ENCODE measurements around the gene YWHAH.

The YWHAH gene

DNA sequence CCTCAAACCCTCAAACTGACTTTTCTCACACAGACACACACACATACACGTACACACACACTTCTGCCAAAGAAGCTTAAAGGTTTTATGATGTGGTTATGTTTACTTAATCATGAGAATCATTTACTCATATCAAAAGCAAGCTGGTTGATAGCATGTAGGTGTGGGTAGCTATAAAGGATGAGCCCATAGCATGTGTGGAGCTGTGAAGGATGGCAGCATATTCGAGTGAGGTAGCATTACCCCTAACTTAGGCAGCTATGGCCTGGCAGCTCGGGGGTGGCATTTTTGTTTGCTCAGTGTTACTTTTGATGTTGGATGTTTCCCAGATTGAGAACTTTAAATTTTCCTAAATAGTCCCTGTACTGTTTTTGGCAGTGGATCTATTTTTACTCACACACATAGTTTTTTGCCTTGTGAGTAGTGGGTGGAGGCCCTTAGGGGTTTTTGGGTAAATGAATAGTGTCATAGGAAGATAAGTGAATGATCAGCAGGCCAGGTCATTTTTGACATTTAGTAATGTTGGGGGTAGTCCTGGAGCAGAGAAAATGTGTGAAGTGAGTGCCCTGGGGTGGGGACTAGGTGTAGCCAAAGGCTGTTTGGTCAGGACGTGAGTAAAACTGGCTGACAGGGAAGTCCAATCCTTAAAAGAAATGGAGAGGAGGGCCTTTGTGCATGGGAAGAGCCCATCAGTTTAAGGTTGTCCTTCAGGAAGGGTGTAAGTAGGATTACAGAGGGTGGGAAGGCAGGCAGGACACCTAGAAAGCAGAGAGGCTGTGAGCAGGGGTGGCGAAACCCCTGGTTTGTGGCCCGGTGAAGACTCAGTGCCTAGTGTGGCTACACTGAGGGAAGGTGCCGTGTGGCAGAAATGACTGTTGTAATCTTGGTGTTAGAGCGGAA, 7.1 kb downstream of the YWHAH start:
- no peak overlapping the region for H3K27ac ChIP-seq (replicated peaks)
- H3K27me3 ChIP-seq (ENCODE audit: insufficient read depth, poor library complexity, severe bottlenecking), result no peaks in the 10 kb centered on the region
- DNase-seq (ENCODE audit: low read depth in 1 of 2, low spot score in 1 of 2), result peak; percentile 25 to 42
- TF ChIP-seq, protein P1, sequence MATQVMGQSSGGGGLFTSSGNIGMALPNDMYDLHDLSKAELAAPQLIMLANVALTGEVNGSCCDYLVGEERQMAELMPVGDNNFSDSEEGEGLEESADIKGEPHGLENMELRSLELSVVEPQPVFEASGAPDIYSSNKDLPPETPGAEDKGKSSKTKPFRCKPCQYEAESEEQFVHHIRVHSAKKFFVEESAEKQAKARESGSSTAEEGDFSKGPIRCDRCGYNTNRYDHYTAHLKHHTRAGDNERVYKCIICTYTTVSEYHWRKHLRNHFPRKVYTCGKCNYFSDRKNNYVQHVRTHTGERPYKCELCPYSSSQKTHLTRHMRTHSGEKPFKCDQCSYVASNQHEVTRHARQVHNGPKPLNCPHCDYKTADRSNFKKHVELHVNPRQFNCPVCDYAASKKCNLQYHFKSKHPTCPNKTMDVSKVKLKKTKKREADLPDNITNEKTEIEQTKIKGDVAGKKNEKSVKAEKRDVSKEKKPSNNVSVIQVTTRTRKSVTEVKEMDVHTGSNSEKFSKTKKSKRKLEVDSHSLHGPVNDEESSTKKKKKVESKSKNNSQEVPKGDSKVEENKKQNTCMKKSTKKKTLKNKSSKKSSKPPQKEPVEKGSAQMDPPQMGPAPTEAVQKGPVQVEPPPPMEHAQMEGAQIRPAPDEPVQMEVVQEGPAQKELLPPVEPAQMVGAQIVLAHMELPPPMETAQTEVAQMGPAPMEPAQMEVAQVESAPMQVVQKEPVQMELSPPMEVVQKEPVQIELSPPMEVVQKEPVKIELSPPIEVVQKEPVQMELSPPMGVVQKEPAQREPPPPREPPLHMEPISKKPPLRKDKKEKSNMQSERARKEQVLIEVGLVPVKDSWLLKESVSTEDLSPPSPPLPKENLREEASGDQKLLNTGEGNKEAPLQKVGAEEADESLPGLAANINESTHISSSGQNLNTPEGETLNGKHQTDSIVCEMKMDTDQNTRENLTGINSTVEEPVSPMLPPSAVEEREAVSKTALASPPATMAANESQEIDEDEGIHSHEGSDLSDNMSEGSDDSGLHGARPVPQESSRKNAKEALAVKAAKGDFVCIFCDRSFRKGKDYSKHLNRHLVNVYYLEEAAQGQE (IDR thresholded peaks at IDR 0.05; ENCODE audit: insufficient replicate concordance, low read depth), result no peak
- TF ChIP-seq POLR2AphosphoS5 (IDR thresholded peaks at IDR 0.05; ENCODE audit: low read depth) (no peak; the same call in none of the 2 replicates), GABPA (IDR thresholded peaks at IDR 0.05; ENCODE audit: low read depth) (no peak), SPI1 (IDR thresholded peaks at IDR 0.05; ENCODE audit: borderline replicate concordance, low read depth) (no peak)
- TF ChIP-seq, protein P2, sequence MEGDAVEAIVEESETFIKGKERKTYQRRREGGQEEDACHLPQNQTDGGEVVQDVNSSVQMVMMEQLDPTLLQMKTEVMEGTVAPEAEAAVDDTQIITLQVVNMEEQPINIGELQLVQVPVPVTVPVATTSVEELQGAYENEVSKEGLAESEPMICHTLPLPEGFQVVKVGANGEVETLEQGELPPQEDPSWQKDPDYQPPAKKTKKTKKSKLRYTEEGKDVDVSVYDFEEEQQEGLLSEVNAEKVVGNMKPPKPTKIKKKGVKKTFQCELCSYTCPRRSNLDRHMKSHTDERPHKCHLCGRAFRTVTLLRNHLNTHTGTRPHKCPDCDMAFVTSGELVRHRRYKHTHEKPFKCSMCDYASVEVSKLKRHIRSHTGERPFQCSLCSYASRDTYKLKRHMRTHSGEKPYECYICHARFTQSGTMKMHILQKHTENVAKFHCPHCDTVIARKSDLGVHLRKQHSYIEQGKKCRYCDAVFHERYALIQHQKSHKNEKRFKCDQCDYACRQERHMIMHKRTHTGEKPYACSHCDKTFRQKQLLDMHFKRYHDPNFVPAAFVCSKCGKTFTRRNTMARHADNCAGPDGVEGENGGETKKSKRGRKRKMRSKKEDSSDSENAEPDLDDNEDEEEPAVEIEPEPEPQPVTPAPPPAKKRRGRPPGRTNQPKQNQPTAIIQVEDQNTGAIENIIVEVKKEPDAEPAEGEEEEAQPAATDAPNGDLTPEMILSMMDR (IDR thresholded peaks at IDR 0.05; ENCODE audit: insufficient read depth, low read length), result no peak
- no peak overlapping the region for H3K4me3 ChIP-seq (replicated peaks; ENCODE audit: insufficient read depth, low read length)

DNA sequence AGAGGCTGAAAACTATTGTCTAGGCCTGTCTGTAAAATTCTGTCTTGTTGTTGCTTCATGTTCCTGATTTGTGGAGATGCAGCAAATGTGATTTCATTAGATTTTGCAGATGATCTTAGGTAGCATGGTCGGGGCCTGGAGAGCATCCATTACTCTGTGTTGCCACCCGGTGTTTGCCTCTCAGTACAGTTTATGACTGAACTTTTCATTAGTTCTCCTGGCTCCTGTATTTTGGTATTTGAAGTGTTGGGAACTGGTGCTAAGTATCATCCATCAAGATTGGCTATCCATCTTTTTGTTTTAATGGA, 7.7 kb downstream of the YWHAH start:
- Histone ChIP-seq H3K4me3 (replicated peaks; ENCODE audit: insufficient read depth, low read length) (no peak overlapping the region), H3K27ac (replicated peaks) (no peak overlapping the region), H3K27me3 (ENCODE audit: insufficient read depth, poor library complexity, severe bottlenecking) (no peaks in the 10 kb centered on the region)
- peak in 1 of 2 experiments; percentile 18 for DNase-seq (ENCODE audit: low read depth in 1 of 2, low spot score in 1 of 2)
- TF ChIP-seq POLR2AphosphoS5 (IDR thresholded peaks at IDR 0.05; ENCODE audit: low read depth) (no peak), GABPA (IDR thresholded peaks at IDR 0.05; ENCODE audit: low read depth) (no peak), SPI1 (IDR thresholded peaks at IDR 0.05; ENCODE audit: borderline replicate concordance, low read depth) (no peak)
- TF ChIP-seq, protein P1 (IDR thresholded peaks at IDR 0.05; ENCODE audit: insufficient replicate concordance, low read depth), result no peak
- TF ChIP-seq, protein P2 (IDR thresholded peaks at IDR 0.05; ENCODE audit: insufficient read depth, low read length), result no peak

DNA sequence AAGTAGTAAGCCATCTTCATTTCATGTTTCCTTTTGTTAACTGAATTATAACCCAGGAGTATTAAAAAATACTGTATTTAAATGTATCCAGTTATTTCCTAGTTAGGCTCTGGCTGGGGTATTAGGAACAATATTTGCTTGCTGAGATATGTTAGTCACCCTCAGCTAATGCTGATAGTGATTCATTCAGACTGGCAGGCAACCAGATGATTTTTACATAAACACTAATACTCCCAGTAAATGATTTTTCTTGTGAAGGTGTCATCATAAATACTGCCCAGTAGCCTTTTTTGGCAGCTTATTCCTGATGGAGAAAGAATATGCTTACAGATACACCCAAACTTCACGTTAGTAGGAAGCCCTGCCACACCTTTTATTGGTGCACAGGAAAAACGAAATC, 8.1 kb downstream of the YWHAH start:
- no peak for TF ChIP-seq SPI1 (IDR thresholded peaks at IDR 0.05; ENCODE audit: borderline replicate concordance, low read depth)
- TF ChIP-seq, protein P2 (IDR thresholded peaks at IDR 0.05; ENCODE audit: insufficient read depth, low read length), result no peak
- TF ChIP-seq, protein P1 (IDR thresholded peaks at IDR 0.05; ENCODE audit: insufficient replicate concordance, low read depth), result no peak
- no peak for TF ChIP-seq GABPA (IDR thresholded peaks at IDR 0.05; ENCODE audit: low read depth)
- TF ChIP-seq POLR2AphosphoS5 (IDR thresholded peaks at IDR 0.05; ENCODE audit: low read depth), result no peak
- H3K27ac ChIP-seq (replicated peaks), result no peak overlapping the region
- H3K4me3 ChIP-seq (replicated peaks; ENCODE audit: insufficient read depth, low read length), result no peak overlapping the region
- H3K27me3 ChIP-seq (ENCODE audit: insufficient read depth, poor library complexity, severe bottlenecking), result no peaks in the 10 kb centered on the region
- DNase-seq (ENCODE audit: low read depth in 1 of 2, low spot score in 1 of 2), result peak in 1 of 2 experiments; percentile 23

All from HL-60 (cell line).